Measurements from ENCODE around the gene INPP4A.

- TF ChIP-seq CTCF (IDR thresholded peaks at IDR 0.05) = no peak
- TF ChIP-seq EP300 (IDR thresholded peaks at IDR 0.05) = no peak
Measured at GRCh38 chr2:98408155-98408554, 36.5 kb upstream of the INPP4A start.

Data from upper lobe of left lung (tissue), 4 donors.